GM18520 (cell line): ENCODE measurements around the gene MRPS27.
"Not testable (repeated sequence)": the region's sequence is repeated elsewhere in the genome, so short reads cannot be mapped to it uniquely, and the experiment has no call there.

Experiments used
- ATAC-seq: cut with Tn5 transposase; IDR thresholded peaks from one replicate; pipeline ENCODE4 v1.9.1; 2021; ENCODE audit not compliant: unreplicated experiment

The MRPS27 gene

GRCh38 chr5:72326306-72326649 lies 6.2 kb upstream of the MRPS27 start:
- no peak for ATAC-seq

DNA sequence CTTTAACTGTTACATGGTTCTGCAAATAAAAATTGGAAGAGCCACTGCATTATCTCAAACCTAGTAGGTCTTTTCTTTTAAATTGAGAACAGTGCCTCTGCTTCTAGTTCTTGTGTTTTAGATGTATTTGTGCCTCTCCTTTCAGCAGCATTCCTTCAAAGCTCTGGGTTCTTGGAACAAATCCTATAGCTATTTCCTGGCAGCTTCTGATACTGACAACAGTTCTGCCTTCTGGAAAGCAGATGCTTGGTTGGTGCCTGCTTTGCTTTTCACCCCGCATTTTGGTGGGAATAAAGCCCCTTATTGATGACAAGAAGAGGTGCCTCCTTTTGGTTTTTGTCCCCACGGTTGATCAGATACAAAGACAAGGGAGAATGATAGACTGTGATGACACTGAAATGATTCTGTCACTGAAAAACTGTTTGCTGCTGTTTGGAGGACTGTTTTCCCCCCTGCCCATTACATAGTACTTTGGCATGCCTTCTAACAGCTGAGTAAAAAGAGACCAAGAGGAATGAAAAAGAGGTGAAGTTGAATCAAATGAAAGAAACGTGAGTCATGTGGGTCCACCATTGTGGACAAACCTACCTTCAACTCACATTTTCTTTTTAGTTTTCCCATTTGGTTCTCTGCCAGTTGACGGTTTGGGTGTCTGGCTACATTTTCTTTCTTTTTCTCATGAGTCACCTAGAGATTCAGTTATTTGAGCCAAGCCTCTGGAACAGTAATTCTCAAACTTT lies 5.7 kb upstream of the MRPS27 start:
- ATAC-seq, result no peak

DNA sequence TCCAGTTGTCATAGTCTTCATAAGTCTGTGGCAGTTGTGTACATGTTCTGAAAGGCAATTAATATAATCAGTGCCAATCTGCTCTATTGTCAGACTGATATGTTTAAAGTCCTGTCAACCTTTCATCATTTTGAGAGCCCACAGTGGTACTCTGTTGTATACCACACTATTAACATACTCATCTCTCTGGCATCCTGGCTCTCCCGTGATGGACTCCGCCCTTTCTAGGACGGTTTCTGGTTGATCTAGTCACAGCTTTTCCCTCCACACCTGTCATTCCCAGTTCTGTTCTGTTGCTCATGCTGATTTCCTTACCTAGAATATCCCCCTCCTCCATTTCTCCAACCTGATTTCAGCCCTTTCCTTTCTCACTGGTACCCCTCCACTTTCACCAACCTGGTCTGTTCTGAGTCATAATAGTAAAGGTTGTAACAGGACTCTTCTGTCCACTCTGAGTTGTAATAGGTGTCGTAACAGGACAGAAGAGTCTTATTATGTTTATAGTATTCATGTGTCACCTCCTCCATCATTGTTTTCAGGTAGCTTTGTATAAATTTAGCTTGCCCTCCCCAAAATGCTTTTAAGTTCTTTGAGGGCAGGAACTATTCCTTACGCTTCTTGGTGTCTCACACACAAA lies 4.3 kb upstream of the MRPS27 start:
- no peak for ATAC-seq

- not testable (repeated sequence) for ATAC-seq
Observed at GRCh38 chr5:72319435-72319975, 535 bp downstream of the MRPS27 start.

DNA sequence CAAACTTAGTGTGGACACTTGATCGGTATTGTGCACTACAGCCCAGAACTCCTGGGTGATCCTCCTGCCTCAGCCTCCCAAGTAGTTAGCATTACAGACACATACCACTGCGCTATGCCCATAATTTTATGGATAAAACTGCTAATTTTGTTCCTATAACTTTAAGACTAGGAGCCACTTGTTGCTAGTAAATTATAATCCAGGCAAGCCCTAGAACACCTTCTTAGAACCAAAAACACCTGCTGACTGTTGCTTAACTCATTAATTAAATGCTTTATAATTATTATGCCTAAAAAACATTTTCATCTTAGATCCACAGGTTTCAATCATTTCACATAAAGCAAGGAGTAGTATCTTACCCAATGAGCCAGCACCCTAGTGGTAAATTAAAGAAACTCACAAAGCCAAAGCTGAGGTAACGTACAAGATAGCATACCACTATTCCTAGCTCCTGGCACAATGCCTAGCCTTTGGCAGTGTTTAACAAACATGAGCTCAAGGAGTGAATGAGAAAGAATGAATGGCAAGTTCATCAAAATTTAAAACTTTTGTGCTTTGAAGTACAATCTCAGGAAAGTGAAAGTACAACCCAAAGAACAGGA lies 5.4 kb downstream of the MRPS27 start:
- no peak for ATAC-seq

DNA sequence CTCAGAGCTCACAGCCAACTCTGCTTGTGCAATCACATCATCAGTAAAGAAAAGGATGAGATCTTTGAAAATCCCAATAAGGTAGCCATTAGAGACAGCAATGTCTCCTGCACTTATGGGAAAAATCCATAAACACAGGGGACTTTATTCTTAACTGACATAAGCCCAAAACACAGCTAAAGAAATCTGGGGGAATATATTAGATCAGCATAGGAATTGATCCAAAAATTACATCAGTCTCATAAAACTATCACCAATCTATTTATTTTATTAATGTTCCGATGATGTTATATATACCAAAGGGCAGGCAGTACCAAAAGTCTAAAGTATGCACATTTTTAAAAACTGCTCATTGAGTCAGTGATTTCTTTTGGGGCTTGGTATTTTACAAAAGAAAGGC lies 6.9 kb downstream of the MRPS27 start:
- ATAC-seq, result no peak

DNA sequence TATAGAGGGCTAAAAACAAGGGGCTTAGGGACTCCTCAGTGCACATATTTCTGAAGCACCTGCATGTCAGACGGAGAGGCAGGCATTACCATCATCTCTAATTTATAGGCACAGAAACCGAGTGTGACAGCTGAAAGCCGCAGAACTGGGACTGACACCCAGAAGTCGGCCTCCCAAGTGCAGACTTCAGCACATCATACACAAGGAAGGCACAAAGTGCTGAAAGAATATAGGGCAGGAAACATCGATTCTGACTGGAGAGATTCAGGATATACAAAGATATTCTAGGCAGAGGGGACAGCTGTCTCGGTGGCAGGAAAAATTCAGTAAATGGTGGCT lies 11.2 kb downstream of the MRPS27 start:
- ATAC-seq, result no peak

GRCh38 chr5:72307968-72308852 lies 11.8 kb downstream of the MRPS27 start:
- ATAC-seq, result peak; percentile 87

- ATAC-seq, result no peak
Observed at GRCh38 chr5:72307573-72307967, 12.5 kb downstream of the MRPS27 start.

- ATAC-seq, result no peak
Observed at GRCh38 chr5:72305194-72306142, 14.6 kb downstream of the MRPS27 start.

DNA sequence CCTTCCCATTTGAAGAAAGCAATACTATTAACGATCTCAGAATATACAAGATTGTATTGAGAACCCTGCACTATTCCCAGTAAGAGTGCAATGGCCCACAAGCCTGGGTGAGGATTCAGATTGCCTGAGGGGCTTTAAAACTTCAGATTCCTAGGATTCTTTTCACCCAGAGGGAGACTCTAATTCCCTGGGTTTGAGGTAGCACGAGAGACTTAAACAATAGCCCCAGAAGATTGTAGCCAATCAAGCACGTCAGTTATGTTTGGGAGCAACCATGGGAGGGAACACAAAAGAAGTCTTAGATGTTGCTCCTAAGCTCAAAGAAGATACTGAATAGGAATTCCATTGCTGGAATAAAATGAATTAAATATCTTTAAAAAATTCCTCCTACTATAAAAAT lies 17.9 kb downstream of the MRPS27 start:
- no peak for ATAC-seq

DNA sequence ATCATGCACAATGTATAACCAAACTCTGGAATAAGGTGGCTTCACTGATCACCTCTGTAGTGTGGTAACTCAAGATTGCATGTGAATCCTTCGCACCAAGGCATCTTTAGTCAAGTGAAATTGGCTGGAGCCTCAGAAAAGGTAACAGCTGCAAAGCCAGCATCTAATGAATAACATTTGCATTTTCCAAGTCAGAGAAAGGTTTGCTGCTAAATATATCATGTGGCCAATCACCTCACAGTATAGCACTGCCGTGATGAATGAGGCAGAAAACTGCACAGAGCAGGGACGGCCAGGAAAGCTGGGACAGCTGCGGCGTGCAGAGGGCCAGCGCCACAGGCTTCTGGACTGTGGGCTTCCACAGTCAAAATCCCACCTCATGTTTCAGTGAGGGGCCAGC lies 18.5 kb downstream of the MRPS27 start:
- peak; percentile 48 for ATAC-seq

DNA sequence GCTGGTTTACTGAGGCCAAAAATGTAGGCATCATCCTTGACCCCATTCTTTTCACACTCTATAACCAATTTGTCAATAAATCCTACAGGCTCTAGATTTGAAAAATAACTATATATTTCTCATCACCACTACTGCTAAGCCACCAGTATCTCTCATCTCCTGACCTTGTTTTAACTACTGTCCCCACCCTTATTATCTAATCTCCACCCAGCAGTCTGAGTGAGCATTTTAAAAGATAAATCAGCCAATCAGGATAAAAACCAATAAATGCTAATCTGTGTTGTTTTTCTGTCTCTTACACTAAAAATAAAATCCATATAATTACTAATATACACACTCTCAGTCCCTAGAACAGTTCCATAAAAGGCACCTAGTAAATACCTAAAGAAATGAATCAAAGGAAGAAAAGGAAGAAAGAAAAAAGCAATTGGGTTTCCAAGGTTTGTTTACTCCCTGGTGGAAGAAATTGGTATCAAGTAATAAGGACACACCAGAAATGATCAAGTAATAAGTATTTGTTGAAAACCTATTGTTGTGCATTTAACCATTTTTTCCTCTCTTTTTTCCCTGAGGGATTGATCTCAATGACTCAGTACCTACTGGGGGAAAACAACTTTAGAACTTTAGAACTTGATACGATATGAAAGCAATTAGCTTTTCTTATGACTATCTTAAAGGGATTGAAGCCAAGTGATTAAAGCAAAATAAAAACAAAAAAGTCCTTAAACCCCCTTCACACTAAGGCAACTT lies 19.3 kb downstream of the MRPS27 start:
- no peak for ATAC-seq

- ATAC-seq, result no peak
Observed at GRCh38 chr5:72298711-72299110, 21.3 kb downstream of the MRPS27 start.

GRCh38 chr5:72298136-72298535 lies 21.9 kb downstream of the MRPS27 start:
- peak; percentile 34 for ATAC-seq

GRCh38 chr5:72296256-72296655 lies 23.8 kb downstream of the MRPS27 start:
- no peak for ATAC-seq

- no peak for ATAC-seq
Observed at GRCh38 chr5:72295539-72295938, 24.5 kb downstream of the MRPS27 start.

GRCh38 chr5:72294473-72294872 lies 25.6 kb downstream of the MRPS27 start:
- no peak for ATAC-seq

DNA sequence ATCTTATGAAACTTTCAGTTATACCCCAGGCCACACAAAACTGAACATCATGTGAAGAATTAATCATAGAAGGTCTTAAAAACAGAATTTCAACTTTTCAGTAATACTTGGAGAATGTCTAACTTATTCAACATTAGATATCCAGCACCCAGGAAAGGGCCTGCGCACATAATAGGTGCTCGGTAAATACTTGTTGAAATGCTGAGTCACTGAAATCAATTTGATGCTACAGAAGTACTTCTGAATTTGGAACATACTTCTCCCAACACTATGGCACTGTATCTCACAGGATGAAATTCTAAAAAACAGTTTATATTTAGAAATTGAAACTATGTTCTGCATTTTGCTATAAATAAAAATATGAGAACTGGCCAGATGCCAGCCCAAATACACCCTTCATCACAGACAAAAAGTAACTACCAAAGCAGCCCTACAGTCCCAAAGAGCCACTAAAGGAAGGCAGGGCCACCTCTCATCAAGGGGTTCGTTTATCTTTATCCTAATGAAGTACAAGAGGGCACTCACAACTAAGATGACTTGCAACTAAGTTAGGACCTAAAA lies 26.5 kb downstream of the MRPS27 start:
- ATAC-seq, result no peak
